ENCODE data around the gene CD8A.
"Not testable (repeated sequence)": the region's sequence is repeated elsewhere in the genome, so short reads cannot be mapped to it uniquely, and the experiment has no call there.

Gene CD8A

DNA sequence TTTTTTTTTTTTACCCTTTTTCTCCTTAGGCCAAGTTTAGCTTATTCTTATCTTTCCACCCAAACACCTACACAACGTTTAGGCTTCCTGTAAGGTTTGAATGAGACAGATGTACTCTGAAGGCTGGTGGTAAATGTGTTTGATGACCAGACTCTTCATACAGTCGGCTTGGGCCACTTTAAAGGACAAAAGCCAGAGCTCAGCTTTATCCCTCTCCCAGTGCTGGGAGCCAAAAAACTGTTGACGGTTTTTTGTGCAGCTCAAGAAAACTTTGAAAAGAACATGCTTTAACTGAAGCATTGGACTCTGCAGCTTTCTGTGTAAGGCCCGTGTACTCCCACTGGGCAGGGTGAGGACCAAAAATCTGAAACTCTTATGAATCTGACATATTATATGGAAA is 15.4 kb downstream of the CD8A start:
- no peak for DNase-seq

DNA sequence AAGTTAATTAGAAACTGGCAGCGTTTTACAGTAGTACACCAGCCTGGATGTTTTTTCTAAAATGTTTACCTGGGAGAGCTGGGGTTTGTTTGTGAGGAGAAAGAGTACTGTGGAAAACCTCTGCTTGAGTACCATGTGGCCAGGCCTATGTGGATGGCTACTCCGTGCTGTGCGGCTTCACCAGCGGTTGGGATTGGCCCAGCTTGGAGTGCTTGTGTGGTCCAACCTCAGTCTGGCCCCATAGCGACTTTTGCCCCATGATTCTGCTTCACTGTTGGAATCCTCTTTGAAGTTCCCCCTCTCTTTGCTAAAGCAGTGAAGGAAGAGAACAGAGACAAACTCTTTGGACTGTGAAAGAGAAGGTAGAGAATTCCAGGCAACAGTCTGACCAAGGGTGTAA is 15.9 kb downstream of the CD8A start:
- DNase-seq, result no peak

DNA sequence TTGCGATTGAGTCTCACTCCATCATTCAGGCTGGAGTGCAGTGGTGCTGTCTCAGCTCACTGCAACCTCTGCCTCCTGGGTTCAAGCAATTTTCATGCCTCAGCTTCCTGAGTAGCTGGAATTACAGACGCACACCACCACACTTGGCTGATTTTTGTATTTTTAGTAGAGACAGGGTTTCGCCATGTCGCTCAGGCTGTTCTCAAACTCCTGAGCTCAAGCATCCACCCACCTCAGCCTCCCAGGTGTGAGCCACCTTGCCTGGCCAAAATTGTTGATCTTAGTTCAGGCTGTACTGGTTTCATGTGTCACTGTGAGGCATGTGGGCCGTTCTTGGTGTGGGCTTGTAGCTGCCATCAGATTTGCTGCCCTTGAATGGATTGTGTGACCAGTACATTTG is 18.1 kb downstream of the CD8A start:
- no peak for DNase-seq

DNA sequence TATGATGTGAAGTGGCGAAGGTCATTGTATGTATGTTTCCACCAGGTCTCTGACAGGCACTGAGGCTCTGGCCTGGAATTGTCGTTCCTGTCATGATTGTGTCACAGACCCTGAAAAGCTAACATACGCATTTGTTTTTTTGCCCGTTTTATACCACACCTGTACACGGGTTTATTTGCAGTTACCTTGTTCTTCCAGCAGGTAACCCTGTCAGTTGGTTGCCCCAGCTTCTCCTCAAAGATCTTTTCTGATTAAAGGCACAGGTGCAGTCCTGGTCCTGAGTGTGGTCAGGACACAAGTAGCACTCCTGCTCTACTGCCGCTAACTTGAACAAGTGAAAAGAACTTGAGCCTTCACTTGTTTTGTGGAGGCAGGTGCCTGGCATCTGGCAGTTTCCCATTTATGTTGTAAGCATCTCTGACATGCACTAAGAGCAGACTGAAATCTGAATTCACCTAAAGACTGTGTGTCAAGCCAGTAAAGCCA is 19.9 kb downstream of the CD8A start:
- DNase-seq, result no peak

DNA sequence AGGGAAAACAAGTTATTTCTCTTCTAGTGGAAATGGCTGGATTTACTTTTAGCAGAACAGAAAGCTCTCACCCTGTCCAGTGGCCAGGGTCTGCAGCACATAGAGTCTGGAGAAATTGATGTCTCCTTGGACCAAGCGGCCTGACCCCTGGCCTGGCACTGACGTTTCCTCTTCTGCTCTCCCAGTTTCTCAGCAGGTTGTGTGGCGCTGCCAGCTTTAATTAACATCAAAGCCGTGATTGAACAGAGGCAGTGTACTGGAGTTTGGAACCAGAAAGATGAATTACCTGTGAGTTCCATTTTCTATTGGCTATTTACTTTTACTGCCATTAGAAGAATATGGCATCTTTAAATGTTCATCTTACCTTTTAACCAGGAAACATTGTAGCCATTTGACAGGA is 20.9 kb downstream of the CD8A start:
- DNase-seq, result no peak

DNA sequence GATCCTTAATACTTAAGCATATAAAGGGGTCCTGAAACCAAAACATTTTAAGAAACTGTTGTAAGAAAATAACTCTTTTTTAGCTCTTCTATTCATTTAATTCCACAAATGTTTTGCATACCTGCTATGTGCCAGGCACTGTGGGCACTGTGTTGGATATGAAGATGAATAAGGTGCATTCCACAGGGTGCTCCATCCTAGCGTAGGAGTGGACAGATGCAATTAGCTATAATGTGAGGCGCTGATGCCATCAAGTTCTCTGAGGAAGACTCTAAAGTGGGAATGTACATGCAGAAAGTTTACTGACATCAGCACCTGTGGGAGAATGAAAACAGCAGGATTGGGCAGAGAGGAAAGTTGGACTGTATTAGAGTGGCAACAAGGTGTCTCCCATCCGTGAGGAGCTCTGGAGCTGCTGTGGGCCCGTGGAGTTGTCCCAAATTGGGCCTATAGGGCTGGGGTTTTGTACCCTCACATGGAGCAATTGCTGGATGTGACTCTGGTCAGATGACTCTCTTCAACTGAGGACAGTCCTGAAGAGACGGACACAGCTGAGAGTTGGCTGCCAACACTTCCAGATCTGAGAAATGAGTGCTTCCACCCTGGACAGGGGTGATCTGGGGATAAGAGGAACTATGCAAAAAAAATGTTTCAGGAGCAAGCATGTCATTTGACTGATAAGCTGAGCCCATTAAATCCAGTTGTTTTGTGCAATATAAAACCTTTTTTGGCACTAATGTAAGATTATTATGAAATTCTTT is 22.3 kb downstream of the CD8A start:
- DNase-seq, result no peak

DNA sequence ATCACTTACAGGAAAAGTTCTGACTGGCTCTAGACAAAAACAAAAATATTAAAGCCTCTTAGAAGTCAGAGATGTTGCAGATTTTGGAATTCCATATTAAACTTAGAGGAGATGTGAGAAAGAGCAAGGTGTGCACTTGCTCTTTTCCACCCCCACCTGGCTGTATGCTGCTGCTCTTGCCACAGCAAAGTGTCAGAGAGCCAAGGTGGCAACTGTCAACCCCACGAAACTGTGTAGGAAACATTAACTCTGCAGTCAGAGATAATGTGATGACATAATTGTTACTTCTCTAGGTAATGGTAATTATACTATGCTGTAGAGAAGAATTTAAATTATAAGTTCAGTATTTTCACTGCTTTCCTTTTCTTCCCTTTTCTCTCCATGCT is 25.4 kb downstream of the CD8A start:
- no peak for DNase-seq

DNA sequence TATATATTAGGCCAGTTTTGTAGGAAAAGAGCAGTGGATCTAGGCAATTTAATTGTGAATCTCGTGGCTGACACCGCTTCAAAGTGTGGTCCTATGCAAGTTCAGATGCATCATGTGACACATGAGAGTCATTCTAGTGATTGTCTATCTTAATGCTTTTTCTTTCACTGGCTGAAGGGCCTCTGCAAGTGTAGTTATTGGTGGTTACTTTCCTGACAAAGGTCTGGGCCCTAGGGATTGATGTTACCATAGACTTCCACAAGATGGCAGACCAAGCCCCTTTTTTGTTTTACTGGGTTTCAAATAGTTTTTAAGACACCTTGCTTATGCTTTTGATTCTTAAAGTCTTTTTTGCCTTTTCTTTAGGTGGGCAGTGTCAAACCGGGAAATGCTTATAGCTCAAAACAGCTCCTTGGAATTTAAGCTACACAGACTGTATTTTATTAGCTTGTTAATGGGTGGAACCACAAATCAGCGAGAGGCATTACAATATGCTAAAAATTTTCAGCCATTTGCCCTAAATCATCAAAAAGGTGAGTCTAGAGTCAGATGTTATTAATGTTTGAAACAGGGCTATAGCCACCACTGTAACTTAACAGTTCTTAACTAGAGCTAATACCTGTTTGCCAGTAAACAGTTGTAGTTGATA is 25.9 kb downstream of the CD8A start:
- no peak for DNase-seq

GRCh38 chr2:86760371-86760770 is 30.3 kb downstream of the CD8A start:
- no peak for DNase-seq

- no peak for DNase-seq
Observed at GRCh38 chr2:86758405-86758804, 32.3 kb downstream of the CD8A start.

DNA sequence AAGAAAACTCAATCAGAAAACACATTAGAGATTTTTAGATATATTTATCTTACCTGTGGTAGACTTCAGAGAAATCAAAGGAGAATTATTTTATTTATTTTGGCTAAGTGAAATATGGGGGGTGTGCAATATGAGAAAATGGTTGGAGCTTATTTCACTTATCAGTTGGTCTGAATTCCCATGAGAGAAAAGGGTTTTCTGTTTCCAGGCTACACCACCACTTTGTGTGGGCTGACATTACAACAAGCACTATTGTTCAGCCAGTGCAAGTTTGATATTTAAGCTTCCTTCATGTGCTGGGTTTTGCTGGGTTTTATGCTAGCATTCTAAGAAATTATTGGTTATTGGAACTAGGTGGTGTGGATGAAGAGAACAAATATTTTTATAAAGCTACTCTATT is 37.1 kb downstream of the CD8A start:
- no peak for DNase-seq

DNA sequence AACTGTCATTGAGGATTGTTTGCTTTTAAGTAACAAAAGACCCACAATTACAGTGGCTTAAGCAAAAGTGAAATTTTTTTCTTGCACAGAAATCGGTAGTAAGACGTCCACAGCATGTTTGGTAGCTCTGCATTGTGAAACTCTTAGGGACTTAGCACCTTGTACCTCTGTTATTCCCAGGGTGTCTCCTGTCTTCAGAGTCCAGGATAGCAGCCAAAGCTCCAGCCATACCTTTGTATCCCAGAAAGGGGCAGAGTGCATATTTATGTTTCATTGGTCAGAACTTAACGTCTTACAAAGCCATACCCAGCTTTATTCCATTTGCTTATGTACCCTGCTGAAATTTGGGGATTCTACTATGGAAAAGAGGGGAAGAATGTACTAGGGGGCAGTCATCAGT is 37.8 kb downstream of the CD8A start:
- DNase-seq, result no peak

GRCh38 chr2:86751778-86752177 is 38.9 kb downstream of the CD8A start:
- no peak for DNase-seq

DNA sequence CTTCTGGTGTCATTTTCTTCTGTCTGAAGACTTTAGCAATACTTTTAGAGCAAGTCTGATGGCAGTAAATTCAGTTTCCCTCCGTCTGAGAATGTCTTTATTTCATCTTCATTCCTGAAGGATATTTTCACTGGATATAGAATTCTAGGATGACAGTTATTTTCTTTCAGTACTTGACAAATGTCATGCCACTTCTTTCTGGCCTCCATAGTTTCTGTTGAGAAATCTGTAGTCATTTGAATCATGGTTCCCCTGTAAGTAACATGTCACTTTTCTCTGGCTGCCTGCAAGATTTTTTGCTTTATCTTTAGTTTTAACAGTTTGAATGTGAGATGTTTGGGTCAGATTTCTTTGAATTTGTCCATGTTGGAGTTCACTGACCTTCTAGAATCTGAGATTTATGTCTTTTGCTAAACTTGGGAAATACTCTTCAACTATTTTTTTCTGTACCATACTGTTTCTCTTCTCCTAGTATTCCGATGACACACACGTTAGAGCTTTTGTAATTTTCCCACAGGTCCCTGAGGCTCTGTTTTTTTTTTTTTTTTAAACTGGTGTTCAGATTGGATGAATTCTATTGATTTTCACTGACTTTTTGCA is 40.4 kb downstream of the CD8A start:
- no peak for DNase-seq

DNA sequence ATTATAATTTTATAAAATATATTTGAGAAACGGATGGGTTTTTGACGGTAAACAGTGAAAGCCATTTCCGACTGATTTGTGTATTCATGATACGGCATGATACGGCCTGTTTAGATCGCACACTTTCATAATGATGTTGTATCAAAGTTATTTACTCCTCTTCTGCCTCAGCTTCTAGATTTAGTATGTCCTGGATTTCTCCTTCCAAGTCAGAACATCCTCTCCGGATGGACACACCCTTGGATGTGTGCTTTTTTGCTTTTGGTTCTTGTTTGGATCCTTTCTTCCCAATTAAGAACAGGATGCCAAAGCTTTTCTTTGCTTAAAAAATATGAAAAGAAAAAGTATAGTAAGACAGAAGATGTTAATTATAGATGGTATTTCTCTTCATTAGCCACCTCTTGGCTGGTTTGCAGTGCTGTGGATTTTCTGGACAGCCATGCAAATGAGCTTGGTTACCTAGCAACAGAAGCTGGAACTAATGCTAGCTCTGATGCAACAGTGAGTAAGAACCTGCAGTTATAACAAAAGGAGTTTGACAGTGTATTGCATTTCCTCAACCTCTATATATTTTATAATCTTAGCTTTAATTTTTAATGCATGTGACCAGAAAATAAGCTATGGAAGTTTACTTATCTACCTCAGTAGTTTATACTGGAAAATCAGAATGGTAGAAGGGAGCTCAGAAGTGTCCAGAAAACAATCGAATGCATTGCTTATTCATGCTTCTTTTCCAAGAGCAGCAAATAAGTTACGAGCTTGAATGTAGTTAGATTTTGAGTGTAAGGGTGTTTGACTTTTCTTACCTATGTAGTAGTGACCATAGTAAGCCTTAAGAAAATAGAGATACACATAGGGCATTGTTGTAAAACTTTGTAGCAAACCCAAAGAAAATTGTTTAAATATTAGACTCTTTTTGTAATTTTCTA is 42.7 kb downstream of the CD8A start:
- no peak for DNase-seq

- no peak for DNase-seq
Observed at GRCh38 chr2:86746939-86747338, 43.8 kb downstream of the CD8A start.

DNA sequence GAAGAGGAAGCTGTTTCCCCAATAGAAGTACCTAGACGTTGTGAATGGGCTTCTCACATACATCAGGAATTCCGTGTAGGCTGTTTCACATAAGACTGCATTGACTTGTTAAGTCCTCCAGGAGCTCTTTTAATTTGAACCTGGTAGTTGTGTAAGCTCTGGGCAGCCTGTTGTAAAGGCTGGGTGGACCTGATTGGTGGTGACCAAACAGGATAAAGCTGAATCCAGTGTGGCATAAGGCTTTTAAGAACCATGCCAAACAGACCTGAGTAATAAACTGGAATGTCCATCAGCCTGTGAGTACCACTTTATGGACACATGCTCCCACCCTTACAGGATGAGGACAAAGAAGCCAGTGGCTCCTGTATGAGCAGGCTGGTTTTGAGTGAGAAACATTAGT is 46.6 kb downstream of the CD8A start:
- no peak for DNase-seq

- DNase-seq, result not testable (repeated sequence)
Observed at GRCh38 chr2:86741889-86742498, 48.7 kb downstream of the CD8A start.

DNA sequence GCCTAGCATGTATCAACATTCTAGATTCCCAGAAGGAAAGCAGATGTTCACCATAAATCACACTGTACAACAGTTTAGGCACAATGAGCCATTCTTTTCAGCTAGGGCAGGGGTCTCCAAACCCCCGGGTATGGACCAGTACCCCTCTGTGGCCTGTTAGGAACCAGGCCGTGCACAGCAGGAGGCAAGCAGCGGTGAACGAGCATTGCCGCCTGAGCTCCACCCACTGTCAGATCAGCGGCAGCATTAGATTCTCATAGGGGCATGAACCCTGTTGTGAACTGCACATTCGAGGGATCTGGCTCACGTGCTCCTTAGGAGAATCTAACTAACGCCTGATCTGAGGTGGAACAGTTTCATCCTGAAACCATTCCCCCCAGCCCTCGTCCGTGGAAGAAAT is 50.8 kb downstream of the CD8A start:
- DNase-seq, result not testable (repeated sequence)

GRCh38 chr2:86739485-86739884 is 51.2 kb downstream of the CD8A start:
- DNase-seq, result not testable (repeated sequence)

GRCh38 chr2:86734896-86735295 is 55.8 kb downstream of the CD8A start:
- DNase-seq, result not testable (repeated sequence)

Measured in NCI-H1417 treated with DMSO at 0.1 percent for 48 hours (cell line).